DMS153 (cell line): Measurements from ENCODE around the gene ZFYVE1.
"Not testable (repeated sequence)": the region's sequence is repeated elsewhere in the genome, so short reads cannot be mapped to it uniquely, and the experiment has no call there.

Experiments
- DNase-seq: peaks from one replicate; lab custom pipeline; 2025; lab: John Stamatoyannopoulos, UW

ZFYVE1 gene

DNA sequence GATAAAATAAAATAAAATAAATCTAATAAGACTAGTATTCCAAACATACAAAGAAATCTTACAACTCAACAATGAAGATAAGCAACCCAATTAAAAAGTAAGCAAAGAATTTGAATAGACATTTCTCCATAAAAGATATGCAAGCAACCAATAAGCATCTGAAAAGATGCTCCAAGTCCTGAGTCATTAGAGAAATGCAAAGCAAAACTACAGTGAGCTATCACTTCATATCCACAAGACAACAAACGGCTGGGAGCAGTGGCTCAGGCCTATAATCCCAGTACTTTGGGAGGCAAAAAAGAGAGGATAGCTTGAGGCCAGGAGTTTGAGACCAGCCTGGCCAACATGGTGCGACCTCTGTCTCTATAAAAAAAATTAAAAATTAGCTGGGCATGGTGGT, 26.8 kb downstream of the ZFYVE1 start:
- no peak for DNase-seq

DNA sequence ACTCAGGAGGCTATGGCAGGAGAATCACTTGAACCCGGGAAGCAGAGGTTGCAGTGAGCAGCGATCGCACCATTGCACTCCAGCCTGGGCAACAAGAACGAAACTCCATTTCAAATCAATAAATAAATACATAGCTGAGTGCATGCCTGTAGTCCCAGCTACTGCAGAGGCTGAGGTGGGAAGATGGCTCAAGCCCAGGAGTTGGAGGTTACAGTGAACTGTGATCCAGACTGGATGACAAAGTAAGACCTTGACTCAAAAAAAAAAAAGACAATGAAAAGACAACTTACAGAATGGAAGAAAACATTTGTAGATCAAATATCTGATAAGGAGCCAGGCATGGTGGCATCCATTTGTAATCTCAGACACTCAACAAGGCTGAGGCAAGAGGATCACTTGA, 27.6 kb downstream of the ZFYVE1 start:
- no peak for DNase-seq

DNA sequence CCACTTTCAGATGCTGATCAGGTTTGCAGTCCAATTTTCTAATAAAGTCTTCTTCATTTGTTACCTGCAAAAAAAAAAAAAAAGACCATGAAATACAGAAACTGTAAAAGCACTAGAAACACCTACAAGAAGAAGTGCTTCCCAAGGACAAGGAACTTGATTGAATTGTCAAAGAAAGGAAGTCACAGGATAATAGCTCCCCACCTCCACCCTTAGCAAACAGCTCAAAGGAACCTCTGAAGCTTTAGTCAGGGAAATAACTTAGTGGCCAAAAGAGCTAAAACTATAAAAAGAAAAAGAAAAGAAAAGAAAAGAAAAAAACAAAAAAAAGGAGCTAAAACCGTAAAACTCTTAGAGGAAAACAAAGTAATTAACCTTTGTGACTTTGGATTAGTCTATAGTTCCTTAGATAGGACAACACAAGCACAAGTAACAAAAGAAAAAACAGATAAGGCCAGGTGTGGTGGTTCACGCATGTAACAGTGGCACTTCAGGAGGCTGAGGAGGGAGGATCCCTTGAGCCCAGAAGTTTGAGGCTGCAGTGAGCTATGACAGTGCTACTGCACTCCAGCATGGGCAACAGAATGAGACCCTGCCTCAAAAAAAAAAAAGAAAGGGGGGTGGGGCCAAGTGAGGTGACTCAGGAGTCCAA, 28.5 kb downstream of the ZFYVE1 start:
- no peak for DNase-seq

DNA sequence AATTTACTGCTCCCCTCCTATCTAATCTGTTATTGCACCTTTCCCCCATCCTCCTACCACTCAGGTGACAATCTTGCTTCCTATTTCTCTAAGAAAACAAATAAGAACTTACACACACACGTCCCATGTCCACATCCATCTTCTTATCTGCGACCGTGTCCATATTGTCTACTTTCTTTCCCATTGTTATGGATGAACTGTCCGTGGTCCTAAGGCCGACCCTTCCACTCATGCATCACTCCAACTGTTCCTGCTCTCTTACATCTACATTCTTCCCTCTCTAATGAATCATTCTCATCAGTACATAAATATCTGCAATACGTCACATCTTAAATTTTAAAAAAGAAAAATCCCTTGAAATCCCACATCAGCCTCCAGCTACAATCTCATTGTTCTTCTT, 30.0 kb downstream of the ZFYVE1 start:
- DNase-seq, result no peak

DNA sequence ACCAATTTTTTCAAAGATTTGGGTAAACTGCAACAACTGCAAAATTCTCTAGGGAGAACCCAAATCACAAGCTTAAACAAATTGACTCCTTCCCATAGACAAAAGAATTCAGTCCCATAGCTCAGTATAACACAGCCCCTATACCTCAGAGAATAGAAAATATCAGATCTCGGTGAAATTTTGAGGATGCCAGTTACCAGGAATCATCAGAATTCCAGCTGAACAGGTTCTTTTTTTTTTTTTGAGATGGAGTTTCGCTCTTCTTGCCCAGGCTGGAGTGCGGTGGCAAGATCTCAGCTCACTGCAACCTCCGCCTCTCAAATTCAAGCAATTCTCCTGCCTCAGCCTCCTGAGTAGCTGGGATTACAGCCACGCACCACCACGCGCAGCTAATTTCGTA, 36.7 kb downstream of the ZFYVE1 start:
- DNase-seq, result no peak

DNA sequence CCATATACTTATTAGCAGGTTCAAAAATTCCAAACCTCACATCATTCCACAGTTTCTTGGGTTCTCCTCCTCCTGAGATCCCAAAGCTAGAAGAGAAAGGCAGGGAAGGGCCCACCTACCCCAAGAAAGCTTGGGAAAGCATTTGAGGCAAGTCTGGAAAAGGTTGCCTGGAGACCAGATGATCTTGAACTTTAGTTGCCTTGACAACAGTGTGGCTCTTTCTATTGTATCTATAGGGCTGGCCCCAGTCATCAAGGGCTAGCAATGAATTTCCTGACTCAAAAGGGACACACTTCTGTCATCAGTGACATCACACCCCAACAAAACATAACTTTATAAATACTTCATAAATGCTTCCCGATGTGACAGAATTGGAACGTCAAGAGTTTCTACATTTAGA, 40.0 kb downstream of the ZFYVE1 start:
- DNase-seq, result no peak

DNA sequence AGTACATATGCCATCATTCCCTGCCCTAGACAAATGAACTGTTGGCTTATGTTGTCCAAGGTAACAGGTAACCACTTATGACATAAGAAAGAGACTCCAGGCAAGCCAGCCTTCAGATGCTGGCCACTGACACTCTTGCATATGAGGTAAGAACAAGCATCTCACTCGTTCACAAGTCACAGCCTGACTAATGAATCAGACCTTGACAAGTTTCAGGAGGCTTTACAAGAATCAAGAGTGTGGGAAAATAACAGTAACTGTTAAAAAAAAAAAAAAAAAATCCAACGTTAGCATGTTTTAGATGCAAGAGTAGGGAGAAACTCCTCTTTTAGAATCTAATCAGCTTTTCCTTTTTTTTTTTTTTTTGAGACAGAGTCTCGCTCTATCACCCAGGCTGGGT, 40.7 kb downstream of the ZFYVE1 start:
- DNase-seq, result no peak

DNA sequence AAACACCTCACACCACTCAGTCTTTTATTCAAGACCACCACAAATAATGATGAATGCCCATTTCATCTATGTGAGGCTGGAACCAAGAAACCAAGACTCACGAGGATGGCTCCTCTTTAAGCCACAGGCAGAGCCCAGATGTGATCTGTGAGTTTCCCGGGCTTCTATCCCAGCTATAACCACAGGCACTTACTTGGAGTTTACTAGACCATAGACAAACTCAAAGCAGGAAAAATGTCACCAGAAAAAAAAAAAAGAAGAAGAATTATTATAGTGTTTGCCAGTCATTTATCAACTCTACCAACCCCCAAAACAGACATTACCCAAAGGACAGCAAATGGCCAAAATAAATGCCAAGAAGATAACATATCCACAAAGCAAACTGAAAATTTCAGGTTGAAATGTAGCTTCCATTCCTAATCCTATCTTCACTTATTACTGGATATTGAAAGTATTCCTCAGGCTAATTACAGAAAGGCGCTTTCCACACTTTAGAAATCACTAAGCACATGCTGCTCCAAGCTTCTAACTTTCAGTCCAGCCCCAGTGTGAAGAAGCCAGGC, 44.7 kb downstream of the ZFYVE1 start:
- no peak for DNase-seq

DNA sequence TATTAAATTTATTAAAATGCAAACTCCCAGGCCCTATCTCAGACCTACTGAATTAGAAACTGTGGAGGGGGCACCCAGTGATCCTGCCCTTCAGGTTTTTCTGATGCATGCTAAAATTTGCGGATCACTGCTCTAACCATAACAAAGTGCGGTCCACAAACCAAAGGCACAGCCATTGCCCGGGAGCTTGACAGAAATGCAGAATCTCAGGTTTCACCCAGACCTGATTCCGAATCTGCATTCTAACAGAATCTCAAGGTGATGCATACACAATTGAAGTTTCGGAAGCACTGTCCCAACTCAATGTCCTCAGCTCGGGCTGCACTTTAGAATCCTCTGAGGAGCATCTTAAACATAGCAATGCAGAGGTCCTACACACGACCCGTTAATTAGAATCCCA, 46.0 kb downstream of the ZFYVE1 start:
- no peak for DNase-seq

DNA sequence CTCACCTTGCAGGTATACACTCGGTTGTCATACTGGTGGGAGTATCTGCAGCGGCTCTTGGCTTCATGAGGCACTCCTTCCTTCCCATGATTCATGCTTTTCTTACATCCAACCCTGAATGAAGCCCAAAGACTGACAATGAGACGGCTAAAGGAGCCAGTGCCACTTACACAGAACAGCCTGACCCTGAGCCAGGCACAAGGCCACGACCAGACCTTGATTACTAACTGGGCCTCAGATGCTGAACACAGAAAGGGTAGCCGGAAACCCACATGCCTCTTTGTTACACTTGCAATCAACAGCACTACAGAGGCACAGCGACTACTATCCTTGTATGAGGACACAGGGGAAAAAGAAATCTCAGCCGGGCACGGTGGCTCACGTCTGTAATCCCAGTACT, 48.0 kb downstream of the ZFYVE1 start:
- no peak for DNase-seq

DNA sequence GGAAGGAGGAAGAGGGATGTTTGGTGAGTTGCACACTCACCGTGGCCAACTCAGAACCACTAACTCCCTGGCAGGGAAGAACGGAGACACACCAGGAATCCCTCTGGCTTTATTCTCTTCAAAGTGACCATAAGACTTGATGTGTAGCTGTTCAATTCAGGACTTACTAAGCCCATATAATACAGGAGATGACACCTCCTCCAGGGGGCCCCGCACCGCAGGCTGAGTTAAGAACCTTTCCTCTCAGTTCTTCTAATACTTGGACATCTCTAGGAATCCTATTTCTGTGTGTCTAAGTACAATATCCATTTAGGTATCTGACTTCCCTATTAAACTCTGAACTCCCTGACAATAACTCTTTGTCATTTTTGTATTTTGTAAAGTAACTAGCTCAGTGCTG, 51.1 kb downstream of the ZFYVE1 start:
- no peak for DNase-seq

DNA sequence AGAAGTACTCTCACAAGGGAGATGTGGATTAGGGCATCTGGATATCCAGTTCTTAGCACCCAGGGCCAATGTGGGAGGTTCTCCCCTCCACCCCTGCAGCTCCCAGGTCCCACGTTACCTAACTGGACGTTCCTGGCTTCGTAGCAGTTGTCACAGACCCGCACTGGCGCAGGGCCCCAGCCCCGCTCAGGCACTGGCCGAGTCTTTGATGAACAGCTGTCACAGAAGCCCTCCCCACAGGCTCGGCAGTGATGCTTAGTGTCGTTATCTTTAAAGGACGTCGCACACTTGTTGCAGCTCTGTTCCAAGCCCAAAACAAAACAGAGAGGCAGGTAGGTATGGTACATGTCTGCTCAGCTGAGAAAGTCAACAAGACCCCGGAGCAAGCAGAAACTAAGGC, 52.2 kb downstream of the ZFYVE1 start:
- no peak for DNase-seq

DNA sequence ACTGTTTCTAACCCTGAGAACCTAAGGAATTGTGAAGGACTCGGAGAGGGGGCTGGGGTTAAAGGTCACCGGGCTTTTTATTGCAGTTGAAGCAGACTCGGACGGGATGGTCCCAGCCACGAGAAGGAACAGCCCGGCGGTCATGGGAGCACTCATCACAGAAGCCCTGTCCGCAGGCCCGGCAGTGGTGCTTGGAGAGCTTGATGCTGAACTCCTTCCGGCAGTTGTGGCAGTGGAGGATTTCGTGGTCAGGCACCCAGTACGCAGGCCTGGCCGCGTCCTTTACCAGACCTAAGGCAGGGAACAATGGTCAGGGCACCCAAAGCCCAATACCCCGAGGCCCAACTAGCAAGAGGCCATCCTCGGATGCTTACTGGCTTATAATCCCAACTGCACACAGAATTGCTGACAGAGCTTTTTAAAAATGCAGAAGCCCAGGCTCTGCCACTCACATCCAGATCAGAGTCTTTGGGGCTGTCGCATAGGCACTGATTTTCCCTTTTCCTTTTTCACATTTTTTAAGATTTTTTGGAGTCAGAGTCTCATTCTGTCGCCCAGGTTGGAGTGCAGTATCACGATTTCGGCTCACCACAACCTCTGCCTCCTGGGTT, 56.0 kb downstream of the ZFYVE1 start:
- DNase-seq, result no peak

DNA sequence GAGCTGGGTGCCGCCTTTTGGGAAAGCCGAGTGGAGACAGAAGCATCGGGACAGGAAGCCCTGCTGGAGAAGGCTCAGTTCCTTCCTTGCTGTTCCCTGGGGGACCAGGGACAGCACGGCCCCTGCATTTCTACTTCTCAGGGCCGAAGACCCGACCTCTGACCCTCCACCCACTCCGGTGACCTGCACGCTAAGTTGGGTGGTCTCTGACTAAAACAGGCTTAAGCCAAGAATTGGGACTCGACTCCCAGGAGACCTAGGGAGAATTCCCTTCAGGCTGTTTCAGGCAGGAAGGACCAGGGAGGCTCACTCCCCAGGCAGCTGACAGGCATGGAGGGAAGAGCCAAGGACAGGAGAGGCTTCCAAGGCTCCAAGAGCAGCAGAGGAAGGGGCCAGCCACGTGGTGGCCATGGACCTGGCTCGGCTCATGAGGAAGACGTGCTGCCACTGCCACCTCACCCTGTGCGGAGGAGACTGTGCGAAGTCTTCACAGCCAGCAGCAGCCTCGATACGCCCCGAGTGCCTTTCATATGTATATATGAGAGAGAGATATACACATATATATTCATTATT, 56.8 kb downstream of the ZFYVE1 start:
- DNase-seq, result no peak

DNA sequence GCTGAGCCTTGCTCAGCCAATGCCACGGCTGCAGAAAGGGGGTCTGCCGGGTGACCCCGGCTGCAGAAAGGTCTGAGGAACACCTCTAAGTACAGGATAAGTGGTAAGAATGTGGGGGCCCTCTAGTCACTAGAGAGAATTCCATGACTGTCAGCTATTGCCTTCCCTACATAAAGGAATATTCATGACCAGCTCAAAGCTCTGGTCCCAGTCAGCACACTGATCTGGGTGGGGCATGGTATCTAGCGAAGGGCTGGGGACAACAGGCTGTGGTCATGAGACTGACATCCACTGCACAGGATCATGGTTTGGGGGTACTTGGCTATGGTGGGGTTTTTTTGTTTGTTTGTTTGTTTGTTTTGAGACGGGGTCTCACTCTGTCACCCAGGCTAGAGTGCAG, 58.6 kb downstream of the ZFYVE1 start:
- DNase-seq, result no peak

DNA sequence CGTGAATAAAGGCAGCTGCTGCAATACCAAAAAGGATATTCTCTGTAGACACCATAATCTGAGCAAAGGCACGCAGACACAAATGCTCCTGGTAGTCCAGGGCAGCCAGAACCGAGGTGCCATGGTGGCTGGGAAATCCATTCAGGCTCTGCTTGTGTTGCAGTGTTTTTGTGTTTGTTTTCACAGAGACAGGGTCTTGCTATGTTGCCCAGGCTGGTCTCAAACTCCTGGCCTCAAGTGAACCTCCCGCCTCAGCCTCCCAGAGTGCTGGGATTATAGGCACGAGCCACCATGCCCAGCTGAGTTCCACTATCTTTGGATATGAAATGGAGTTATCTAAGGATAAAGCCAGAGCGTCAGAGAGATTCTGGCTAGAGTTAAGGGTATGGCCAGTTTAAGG, 60.9 kb downstream of the ZFYVE1 start:
- DNase-seq, result no peak

DNA sequence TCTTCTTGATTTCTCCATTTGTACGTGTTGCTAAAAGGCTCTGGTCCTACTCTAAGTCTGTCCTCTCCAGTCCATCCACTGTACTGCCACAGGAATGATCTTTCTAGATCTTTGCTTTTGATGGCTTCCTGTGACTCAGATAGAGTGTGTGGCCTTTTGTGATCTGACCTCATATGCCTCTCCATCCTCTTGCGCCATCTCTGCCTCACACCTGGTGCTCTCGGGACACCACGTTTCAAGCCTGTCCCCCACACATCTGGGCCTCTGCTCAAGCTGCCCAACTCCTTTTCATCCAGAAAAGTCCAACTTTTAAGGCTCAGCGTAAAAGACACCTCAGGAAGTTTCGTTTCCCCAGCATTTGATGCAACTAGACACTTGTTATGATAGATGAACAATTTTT, 61.7 kb downstream of the ZFYVE1 start:
- no peak for DNase-seq

DNA sequence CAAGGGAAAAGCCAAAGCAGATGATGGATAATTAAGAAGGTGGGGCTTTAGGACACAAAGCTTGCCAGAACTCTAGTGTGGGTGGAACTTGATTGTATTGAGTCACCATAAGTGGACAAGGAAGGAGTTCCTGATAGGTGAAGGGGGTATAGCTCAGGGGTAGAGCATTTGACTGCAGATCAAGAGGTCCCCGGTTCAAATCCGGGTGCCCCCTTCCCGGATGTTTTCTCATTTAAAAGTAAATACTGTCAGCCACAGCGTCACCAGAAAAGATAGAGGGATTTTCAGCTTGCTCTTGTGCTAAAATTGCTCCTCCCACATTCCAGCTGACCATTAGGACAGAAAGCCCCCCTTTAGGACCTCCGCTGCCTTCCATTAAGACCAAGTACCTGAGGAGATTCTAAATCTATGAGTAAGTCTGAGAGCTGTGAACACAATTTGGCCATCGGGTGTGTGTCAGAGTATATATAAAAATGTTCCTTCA, 64.0 kb downstream of the ZFYVE1 start:
- DNase-seq, result peak; percentile 77

DNA sequence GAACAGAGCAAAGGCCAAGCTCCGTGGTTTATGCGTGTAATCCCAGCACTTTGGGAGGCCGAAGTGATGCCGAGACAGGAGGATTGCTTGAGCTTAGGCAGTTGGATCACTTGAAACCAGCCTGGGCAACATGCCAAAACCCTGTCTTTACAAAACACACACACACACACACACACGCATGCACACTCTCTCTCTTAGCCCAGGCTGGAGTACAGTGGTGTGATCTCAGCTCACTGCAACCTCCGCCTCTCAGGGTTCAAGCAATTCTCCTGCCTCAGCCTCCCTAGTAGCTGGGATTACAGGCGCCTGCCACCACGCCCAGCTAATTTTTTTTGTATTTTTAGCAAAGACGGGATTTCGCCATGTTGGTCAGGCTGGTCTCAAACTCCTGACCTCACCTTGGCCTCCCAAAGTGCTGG, 64.6 kb downstream of the ZFYVE1 start:
- peak; percentile 16 for DNase-seq

DNA sequence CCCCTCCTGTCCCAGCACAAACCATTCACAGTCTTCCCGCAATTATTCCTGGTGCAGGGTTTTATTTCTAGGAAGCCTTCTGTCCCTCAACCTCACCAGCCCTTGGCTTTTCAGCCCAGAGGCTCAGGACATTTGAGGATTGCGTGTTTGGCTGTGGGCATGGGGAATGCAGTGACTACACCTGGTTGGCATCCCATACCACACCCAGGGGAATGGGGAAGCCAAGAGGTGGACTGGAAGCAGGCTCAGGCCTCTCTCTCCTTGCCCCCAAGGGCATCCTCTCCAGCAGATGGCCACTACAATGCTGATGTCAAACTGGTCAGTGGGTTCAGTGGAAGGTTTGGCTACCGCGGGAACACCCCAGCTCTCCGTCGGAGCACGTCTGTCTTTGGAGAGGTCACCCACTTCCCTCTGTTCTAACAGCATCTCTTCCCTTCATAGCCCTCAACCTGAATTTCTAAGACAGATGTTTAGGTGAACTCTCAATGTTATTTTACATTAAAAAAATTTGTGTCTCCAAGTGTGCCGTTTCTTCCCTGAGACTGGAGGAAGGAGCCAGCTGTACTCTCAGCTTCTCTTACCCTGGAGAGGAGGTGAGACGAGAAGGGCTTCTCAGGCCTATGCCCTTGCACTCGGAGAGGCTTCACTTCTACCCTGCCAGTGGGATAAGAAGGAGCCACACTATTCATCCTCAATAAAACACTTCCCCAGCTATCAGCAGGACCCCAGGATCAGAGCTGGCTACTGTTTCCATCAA, 65.1 kb downstream of the ZFYVE1 start:
- DNase-seq, result no peak

DNA sequence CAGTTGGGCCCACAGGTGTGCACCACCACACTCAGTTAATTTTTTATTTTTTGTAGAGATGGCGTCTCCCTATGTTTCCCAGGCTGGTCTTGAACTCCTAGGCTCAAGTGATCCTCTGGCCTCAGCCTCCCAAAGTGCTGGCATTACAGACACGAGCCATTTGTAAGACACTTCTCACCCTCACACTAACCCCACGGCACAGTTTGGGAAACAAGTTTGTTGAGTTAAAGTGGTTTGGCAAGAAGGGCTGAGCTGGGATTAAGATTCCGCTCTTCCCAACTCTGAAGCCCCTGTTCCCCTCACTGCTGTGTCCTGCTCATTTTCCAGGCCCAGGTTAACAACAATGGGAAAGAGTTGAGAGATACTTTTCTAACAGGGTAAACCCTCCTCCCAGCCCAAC, 65.9 kb downstream of the ZFYVE1 start:
- DNase-seq, result not testable (repeated sequence)

DNA sequence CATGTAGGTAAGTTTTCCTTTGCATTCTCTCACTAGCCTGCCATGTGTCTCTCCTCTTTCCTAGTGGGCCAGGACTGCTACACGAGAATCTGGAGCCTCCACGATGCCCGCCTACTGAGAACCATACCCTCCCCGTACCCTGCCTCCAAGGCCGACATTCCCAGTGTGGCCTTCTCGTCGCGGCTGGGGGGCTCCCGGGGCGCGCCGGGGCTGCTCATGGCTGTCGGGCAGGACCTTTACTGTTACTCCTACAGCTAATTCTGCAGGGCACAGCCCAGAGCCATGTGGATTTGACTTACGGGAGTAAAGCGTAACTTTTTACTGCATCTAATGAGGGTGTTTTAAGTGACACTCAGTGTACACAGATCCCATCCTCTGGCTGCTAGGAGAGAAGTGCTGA, 68.4 kb downstream of the ZFYVE1 start:
- no peak for DNase-seq

DNA sequence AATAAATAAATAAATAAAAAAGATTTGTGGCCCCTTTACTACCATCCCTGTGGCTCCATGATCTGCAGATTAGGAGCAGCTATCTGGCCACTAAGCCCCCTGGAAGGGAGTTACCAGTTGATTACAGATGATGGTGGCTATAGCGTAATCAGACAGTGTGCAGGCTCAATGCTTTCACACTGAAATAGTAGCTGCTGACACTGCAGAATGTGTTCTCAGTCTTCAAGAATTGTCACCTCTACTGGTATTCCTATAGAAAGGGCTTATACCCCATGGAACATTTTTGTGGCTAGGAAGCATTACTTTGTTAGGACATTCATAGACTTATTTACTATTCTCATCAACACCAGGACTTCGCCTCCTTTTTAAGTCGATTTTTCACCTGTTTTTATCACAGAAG, 69.7 kb downstream of the ZFYVE1 start:
- DNase-seq, result no peak
